ENCODE data around the gene MAPKAPK3. TPM values are rescaled to one million over a fixed set of nuclear protein-coding genes. Genes with fewer than 3 reads are reported as not detected.

Gene MAPKAPK3
- polyA plus RNA-seq, 1 donor from 2014 or later, result 4.3 TPM

GRCh38 chr3:50583897-50584296, 33.1 kb upstream of the MAPKAPK3 start:
- TF ChIP-seq TAF1 (IDR thresholded peaks at IDR 0.05; ENCODE audit: low read depth) (no peak), SMC3 (conservative IDR thresholded peaks at IDR 0.05; ENCODE audit: poor library complexity) (no peak), EZH2 (IDR thresholded peaks at IDR 0.05; ENCODE audit: borderline replicate concordance, insufficient read depth, low read length, poor library complexity, severe bottlenecking) (no peak), POLR2AphosphoS5 (IDR thresholded peaks at IDR 0.05) (no peak), CTCF (IDR thresholded peaks at IDR 0.05; ENCODE audit: poor library complexity, severe bottlenecking) (no peak), EP300 (conservative IDR thresholded peaks at IDR 0.05; ENCODE audit: poor library complexity, severe bottlenecking) (no peak), REST (IDR thresholded peaks at IDR 0.05; ENCODE audit: borderline replicate concordance) (no peak), RAD21 (conservative IDR thresholded peaks at IDR 0.05) (no peak), MXI1 (conservative IDR thresholded peaks at IDR 0.05; ENCODE audit: poor library complexity, severe bottlenecking) (no peak)
- H2AFZ ChIP-seq (ENCODE audit: low read depth, low read length), result no peak overlapping the region
- H3K9ac ChIP-seq (ENCODE audit: low read length), result no peak overlapping the region
- no peaks in the 10 kb centered on the region for H3K79me2 ChIP-seq (replicated peaks; ENCODE audit: insufficient read depth, low read length)
- no peak overlapping the region for H3K4me2 ChIP-seq (ENCODE audit: low read length)
- no peaks in the 10 kb centered on the region for H3F3A ChIP-seq (ENCODE audit: insufficient read depth, low read length, poor library complexity, severe bottlenecking)
- no peaks in the 10 kb centered on the region for H3K36me3 ChIP-seq (ENCODE audit: insufficient read depth, low read length)
- no peak overlapping the region for H3K27ac ChIP-seq (ENCODE audit: low read length)
- H3K9me3 ChIP-seq (ENCODE audit: low read length), result no peaks in the 10 kb centered on the region
- H4K20me1 ChIP-seq (ENCODE audit: insufficient read depth), result no peaks in the 10 kb centered on the region
- H3K4me3 ChIP-seq (ENCODE audit: low read length), result no peak overlapping the region
- no peaks in the 10 kb centered on the region for H3K9me2 ChIP-seq (ENCODE audit: insufficient read depth, low read length)
- no peaks in the 10 kb centered on the region for H3K27me3 ChIP-seq (ENCODE audit: insufficient read depth, low read depth, low read length)

GRCh38 chr3:50584391-50584790, 32.6 kb upstream of the MAPKAPK3 start:
- Histone ChIP-seq H3K4me3 (ENCODE audit: low read length) (no peak overlapping the region), H3K79me2 (replicated peaks; ENCODE audit: insufficient read depth, low read length) (no peaks in the 10 kb centered on the region), H3K9me3 (ENCODE audit: low read length) (no peaks in the 10 kb centered on the region), H3K9me2 (ENCODE audit: insufficient read depth, low read length) (no peaks in the 10 kb centered on the region), H3K36me3 (ENCODE audit: insufficient read depth, low read length) (no peaks in the 10 kb centered on the region), H3K9ac (ENCODE audit: low read length) (no peak overlapping the region), H2AFZ (ENCODE audit: low read depth, low read length) (no peak overlapping the region), H3K27me3 (ENCODE audit: insufficient read depth, low read depth, low read length) (no peaks in the 10 kb centered on the region), H3K27ac (ENCODE audit: low read length) (no peak overlapping the region), H3F3A (ENCODE audit: insufficient read depth, low read length, poor library complexity, severe bottlenecking) (no peaks in the 10 kb centered on the region), H3K4me2 (ENCODE audit: low read length) (no peak overlapping the region), H4K20me1 (ENCODE audit: insufficient read depth) (no peaks in the 10 kb centered on the region)
- no peak for TF ChIP-seq EZH2 (IDR thresholded peaks at IDR 0.05; ENCODE audit: borderline replicate concordance, insufficient read depth, low read length, poor library complexity, severe bottlenecking)
- TF ChIP-seq MXI1 (conservative IDR thresholded peaks at IDR 0.05; ENCODE audit: poor library complexity, severe bottlenecking), result no peak
- no peak for TF ChIP-seq CTCF (IDR thresholded peaks at IDR 0.05; ENCODE audit: poor library complexity, severe bottlenecking)
